GM12878 (cell line): ENCODE results near the gene MSLN.

Source experiments
- BCL11A ChIP-seq: IDR thresholded peaks from 2 replicates; pipeline ENCODE4 v1.6.1; 2011; ENCODE audit warnings: low read depth, low read length
- CHD2 ChIP-seq: IDR thresholded peaks from 2 replicates; pipeline ENCODE4 v1.6.1; 2011; ENCODE audit warnings: low read depth, low read length, improper control_type of control experiment, borderline replicate concordance
- CTCF ChIP-seq, 3 experiments: IDR thresholded peaks in 2 of 3; conservative IDR thresholded peaks in 1 of 3; 2 replicates each; pipeline ENCODE4 v1.5.1; 2011; ENCODE audit warnings: low read depth in 3 of 3, low read length in 3 of 3, mild to moderate bottlenecking in 3 of 3, control low read depth in 2 of 3, moderate library complexity in 2 of 3, inconsistent platforms in 1 of 3, mixed read lengths in 1 of 3; ENCODE audit not compliant: control insufficient read depth in 2 of 3, insufficient read depth in 1 of 3; ENCODE audit errors: extremely low read depth in 1 of 3
- FOXK2 ChIP-seq: fragments of 450-650 bp; IDR thresholded peaks from 2 replicates; pipeline ENCODE4 v1.6.1; 2017; ENCODE audit warnings: mild to moderate bottlenecking, moderate library complexity
- HCFC1 ChIP-seq: fragments of 150-350 bp; IDR thresholded peaks from 2 replicates; pipeline ENCODE4 v1.6.1; 2014; ENCODE audit warnings: low read length
- MYC ChIP-seq: IDR thresholded peaks from 2 replicates; pipeline ENCODE4 v1.6.1; 2011; ENCODE audit warnings: mild to moderate bottlenecking, low read length, moderate library complexity, inconsistent platforms; ENCODE audit not compliant: insufficient read depth, insufficient replicate concordance, insufficient read length, severe bottlenecking
- NFYA ChIP-seq: IDR thresholded peaks from 2 replicates; pipeline ENCODE4 v1.6.1; 2011; ENCODE audit warnings: low read depth, mild to moderate bottlenecking, low read length, improper control_type of control experiment, borderline replicate concordance
- SIN3A ChIP-seq: IDR thresholded peaks from 2 replicates; pipeline ENCODE4 v1.6.1; 2012; ENCODE audit warnings: low read depth, low read length, improper control_type of control experiment
- TAF1 ChIP-seq: IDR thresholded peaks from 2 replicates; pipeline ENCODE4 v1.6.1; 2011; ENCODE audit warnings: mild to moderate bottlenecking, low read depth, low read length, borderline replicate concordance
- TARDBP ChIP-seq: IDR thresholded peaks from 2 replicates; pipeline ENCODE4 v1.6.1; 2016; ENCODE audit warnings: borderline replicate concordance
- YY1 ChIP-seq: IDR thresholded peaks from 2 replicates; pipeline ENCODE4 v1.6.1; 2011; ENCODE audit warnings: low read depth, mild to moderate bottlenecking, low read length
- TF ChIP-seq, protein P1 (sequence below): IDR thresholded peaks from 2 replicates; pipeline ENCODE4 v1.6.1; 2011; ENCODE audit warnings: borderline replicate concordance, low read depth, mild to moderate bottlenecking, moderate library complexity, low read length; ENCODE audit not compliant: insufficient read depth, poor library complexity, severe bottlenecking

DNA sequence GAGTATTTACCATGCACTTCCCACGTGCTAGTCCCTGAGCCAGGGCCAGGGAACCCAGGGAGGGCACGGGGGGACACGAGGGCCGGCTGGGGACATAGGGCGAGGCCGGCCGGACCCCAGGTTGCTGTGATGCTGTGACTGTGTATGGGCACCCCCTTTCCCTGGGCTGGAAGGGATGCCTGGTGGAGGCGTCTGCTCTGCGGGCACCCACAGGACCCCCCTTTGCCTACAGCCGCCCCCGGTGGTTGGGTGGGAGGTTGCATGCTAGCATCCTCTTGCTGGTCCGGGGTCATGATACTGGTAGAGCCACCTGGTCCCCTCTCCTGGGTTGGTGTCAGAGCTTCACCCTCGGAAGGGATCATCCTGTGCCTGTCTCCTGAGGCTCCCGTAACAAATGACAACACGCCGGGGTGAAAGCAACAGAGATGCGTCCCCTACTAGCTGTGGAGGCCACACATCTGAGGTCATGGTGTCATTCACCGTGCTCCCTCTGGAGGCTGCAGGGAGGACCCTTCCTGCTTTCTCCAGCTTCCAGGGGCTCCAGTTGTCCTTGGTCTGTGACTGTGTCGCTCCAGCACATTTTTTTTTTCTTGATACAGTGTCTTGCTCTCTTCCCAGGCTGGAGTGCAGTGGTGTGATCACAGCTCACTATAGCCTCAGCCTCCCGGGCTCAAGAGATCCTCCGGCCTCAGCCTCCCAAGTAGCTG is 16.6 kb upstream of the MSLN start:
- TF ChIP-seq FOXK2 (no peak), BCL11A (no peak), TARDBP (no peak), SIN3A (no peak), TAF1 (no peak), CTCF (IDR thresholded peaks at IDR 0.05 in 2 of 3, conservative IDR thresholded peaks at IDR 0.05 in 1 of 3; ENCODE audit: control insufficient read depth in 2 of 3, extremely low read depth in 1 of 3, insufficient read depth in 1 of 3, low read depth in 3 of 3, low read length in 3 of 3) (peak in 1 of 3 experiments; percentile 29; a peak in 1 of 6 replicates), NFYA (no peak), HCFC1 (no peak), CHD2 (no peak), YY1 (no peak), MYC (no peak)
- TF ChIP-seq, protein P1, sequence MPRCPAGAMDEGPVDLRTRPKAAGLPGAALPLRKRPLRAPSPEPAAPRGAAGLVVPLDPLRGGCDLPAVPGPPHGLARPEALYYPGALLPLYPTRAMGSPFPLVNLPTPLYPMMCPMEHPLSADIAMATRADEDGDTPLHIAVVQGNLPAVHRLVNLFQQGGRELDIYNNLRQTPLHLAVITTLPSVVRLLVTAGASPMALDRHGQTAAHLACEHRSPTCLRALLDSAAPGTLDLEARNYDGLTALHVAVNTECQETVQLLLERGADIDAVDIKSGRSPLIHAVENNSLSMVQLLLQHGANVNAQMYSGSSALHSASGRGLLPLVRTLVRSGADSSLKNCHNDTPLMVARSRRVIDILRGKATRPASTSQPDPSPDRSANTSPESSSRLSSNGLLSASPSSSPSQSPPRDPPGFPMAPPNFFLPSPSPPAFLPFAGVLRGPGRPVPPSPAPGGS, result no peak
